ENCODE results near the gene TCEAL8. TPM values are rescaled to one million over a fixed set of nuclear protein-coding genes. Genes with fewer than 3 reads are reported as not detected.
"Not testable (repeated sequence)": the region's sequence is repeated elsewhere in the genome, so short reads cannot be mapped to it uniquely, and the experiment has no call there.

TCEAL8 gene
- polyA plus RNA-seq (2013, experiment 1 of 2; ENCODE audit: insufficient read length) = 61.7 TPM
- 93.7 TPM for polyA plus RNA-seq (2013, experiment 2 of 2; ENCODE audit: insufficient read length)

GRCh38 chrX:103254921-103255493, at the start of gene TCEAL8:
TCEAL8 (minus strand) TSS chrX:103255155; CDS start chrX:103253979, 1,176 bp downstream.
- peak; percentile 78 for DNase-seq

- no peak for DNase-seq
Observed at GRCh38 chrX:103304705-103305104, 49.8 kb upstream of the TCEAL8 start.

GRCh38 chrX:103293118-103293517, 38.2 kb upstream of the TCEAL8 start:
- DNase-seq = no peak

DNA sequence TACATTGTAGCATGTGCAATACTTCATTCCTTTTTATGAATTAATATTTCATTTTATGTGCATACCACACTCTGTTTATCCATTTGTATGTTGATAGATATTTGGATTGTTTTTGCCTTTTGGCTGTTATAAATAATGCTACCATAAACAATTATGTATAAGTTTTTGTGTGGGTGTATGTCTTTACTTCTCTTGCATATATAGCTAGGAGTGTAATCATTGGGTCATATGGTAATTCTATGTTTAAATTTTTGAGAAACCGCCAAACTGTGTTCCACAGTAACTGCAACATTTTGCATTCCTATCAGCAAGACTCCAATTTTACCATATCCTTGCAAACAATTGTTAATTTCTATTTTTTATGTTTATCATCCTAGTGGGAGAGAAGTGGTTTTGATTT, 24.7 kb upstream of the TCEAL8 start:
- DNase-seq = no peak

DNA sequence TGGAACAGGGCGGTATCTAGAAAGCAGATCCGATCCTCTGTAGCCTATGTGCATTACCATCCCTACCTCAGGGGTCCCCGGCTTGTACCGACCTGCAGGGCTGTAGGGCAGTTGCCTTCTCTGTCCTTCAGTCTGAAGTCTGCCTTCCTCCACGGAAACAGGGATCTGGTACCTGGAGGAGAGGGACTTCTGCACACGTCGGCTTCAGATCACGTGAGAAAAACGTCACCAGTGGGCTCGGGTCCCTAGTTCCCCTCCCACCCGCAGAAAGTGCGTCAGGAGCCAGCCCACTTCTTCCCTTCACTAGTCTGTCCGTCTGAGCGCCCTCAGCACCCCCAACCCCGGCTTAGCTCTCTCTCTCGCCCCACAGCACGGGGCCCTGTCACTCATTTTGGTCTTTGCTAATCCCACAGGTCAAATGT, 21.6 kb upstream of the TCEAL8 start, which contains the start of gene TCEAL5:
TCEAL5 (minus strand) TSS at position 170 of the 422 bp plus-strand sequence. CDS start 2,187 bp downstream, outside the sequence.
- no peak for DNase-seq

DNA sequence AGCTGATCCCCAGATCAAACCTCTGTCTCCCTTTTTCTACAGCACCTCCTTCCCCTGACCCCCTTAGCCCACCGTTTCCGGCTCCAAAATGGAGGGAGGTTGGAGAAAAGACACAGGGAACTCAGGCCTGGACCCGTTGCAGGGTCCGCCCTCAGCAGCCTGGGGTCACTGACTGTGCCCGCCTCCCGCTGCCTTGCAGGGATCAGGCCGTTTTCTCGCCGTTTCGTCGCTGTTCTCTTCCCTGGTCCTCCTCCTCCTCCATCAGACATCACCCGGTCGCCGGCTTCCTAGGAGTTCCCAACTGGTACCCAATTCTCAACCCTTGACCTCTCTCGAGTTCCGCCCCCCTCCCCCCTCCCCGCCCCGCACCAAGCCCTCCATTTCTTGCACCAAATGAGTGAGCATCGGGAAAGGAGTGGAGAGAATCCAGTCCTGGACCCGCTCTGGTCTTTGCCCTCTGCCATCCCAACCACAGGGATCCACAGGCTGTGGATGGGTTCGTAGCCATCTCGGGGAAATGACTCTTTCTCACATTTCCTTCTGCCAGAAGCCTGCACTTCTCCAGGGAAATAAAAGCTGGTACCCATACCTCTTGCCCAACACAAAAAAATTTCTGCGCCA, 21.1 kb upstream of the TCEAL8 start:
- DNase-seq = no peak

- DNase-seq = no peak
Observed at GRCh38 chrX:103274284-103274683, 19.3 kb upstream of the TCEAL8 start.

GRCh38 chrX:103258275-103258674, 3.3 kb upstream of the TCEAL8 start:
- DNase-seq = no peak

- DNase-seq = no peak
Observed at GRCh38 chrX:103256651-103257050, 1.7 kb upstream of the TCEAL8 start.

DNA sequence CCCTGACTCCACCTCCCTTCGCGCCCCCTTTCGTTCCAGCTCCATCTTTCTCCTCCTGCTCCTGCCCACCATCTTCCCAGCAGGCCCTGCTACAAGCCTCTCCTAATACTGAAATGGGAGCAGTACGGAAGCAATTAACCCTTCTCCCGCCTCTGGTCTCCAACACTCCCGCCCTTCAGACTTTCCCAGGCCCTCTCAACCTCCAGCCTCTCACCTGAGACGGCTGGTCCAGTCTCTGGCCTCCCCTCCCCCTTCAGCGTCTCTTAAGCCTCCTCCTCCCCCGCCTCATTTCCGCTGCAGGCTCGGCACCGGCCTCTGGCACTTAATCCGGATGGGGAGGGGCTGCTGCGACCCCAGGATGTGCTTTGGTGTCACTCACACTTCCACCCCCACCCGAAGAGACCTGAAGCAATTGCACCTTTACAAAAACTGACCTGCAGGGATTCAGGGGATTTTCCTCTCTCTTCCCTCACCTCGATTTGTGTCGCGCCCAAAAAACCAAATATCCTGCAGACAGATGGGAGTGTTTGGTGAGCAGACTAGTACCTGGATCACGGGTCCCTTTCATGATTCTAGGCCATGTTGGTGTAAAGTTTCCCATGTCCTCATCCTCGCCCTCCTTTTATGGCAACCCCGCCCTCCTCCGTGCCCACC, 657 bp downstream of the TCEAL8 start:
- peak; percentile 27 for DNase-seq

- DNase-seq = peak; percentile 1
Observed at GRCh38 chrX:103253608-103254007, 1.3 kb downstream of the TCEAL8 start.

- no peak for DNase-seq
Observed at GRCh38 chrX:103250977-103251376, 4.0 kb downstream of the TCEAL8 start.

DNA sequence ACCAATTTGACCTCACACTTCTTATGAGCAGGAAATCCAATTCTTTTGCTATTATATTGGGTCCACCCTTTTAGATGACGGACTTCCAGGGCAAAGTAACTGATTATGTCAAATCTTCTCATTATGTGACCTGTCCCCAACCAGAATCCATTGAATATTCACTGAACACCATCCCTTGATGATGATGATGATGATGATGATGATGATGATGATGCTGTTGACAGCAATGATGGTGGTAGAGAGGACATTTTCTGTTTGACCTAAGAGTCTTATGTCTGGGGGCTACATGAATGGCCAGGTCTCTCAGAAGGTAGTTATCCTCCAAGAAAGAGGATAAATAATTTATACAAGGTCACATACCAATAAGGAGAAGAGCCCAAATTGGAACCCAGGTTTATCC, 5.2 kb downstream of the TCEAL8 start:
- DNase-seq = no peak

- peak; percentile 15 for DNase-seq
Observed at GRCh38 chrX:103248553-103248952, 6.4 kb downstream of the TCEAL8 start.

DNA sequence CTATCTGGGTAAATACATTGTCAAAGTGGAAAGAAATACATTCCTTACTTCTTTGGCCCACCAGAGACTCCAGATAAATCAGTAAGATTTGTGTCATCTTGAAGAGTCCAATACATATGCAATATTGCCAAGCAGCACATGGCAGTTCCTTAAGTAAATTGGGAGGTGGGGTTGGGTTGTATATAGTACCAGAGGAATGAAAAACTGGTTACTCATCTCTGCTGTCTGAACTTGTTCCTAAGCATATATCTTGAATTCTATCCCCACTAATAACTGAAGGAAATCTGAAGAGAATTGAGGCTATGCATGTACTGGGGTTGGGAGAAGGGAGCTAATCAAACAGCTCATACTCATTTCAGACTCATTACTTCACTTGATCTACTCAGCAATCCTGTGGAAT, 14.8 kb downstream of the TCEAL8 start:
- no peak for DNase-seq

GRCh38 chrX:103236296-103236695, 18.7 kb downstream of the TCEAL8 start:
- DNase-seq = no peak

GRCh38 chrX:103235608-103236007, 19.3 kb downstream of the TCEAL8 start:
- DNase-seq = not testable (repeated sequence)

DNA sequence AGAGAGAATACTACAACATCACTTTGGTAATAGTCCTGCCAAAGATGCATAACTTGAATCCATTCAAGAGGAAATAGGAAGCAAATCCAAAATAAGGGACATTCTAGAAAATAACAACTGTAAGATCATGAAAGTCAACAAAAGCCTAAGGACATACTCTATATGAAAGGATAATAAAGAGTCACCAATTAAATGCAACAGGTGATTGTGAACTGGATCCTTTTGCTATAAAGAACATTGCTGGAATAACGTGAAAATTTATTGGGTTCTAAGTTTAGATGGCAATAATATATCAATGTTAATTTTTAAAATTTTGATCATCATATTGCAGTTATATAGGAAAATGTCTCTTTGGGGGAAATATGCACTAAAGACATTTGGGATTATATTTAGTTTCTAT, 20.1 kb downstream of the TCEAL8 start:
- no peak for DNase-seq

- no peak for DNase-seq
Observed at GRCh38 chrX:103233263-103233662, 21.7 kb downstream of the TCEAL8 start.

DNA sequence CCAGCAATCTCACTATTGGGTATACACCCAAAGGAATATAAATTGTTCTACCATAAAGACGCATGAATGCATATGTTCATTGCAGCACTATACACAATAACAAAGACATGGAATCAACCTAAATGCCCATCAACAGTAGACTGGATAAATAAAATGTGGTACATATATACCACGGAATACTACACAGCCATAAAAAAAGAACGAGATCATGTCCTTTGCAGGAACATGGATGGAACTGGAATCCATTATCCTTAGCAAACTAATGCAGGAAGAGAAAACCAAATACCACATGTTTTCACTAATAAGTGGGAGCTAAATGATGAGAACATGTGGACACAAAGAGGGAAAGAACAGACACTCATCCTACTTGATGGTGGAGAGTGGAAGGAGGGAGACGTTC, 29.0 kb downstream of the TCEAL8 start:
- DNase-seq = not testable (repeated sequence)

- no peak for DNase-seq
Observed at GRCh38 chrX:103220511-103221323, 34.2 kb downstream of the TCEAL8 start.

GRCh38 chrX:103215425-103215991, 39.4 kb downstream of the TCEAL8 start:
- DNase-seq = peak; percentile 0
